Mesenteric fat pad (tissue), 1 donor: ENCODE measurements around the gene CWC22. TPM values are rescaled to one million over a fixed set of nuclear protein-coding genes. Genes with fewer than 3 reads are reported as not detected.
"Not testable (repeated sequence)": the region's sequence is repeated elsewhere in the genome, so short reads cannot be mapped to it uniquely, and the experiment has no call there.

Experiments used
- DNase-seq: peaks from one replicate; pipeline ENCODE4 v3.0.0-alpha.2; 2020; ENCODE audit warnings: low spot score
- total RNA-seq: library from RNA; stranded (reverse); fragmentation: NEBNext Ultra II Directional; extraction: Animal tissue kit (Norgen Biotek cat#: 25700); gene quantifications from one replicate; pipeline ENCODE4 v1.2.1, GENCODE V29; 2021
- donor health status: DM: yes; HTN: yes; CAD: no.

The CWC22 gene
- total RNA-seq, 1 donor from 2014 or later, result 16.6 TPM

DNA sequence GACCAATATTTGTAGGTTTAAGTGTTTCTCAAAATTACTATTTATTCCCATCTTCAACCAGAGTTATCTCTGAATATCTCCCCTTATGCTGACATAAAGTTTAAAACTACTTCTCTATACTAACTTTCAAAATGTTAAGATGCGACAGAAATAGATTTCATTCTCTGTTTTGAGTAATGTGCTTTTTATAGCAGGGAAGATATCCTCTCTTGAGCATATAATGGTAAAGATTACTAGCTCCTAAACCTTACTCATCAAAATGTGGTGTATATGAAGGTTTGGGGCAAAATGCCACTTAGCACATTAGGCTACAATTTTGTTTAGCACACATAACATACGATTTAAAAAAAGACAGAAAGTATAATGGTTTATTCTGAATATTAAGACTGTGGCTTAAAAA lies 54.4 kb downstream of the CWC22 start:
- DNase-seq, result no peak

DNA sequence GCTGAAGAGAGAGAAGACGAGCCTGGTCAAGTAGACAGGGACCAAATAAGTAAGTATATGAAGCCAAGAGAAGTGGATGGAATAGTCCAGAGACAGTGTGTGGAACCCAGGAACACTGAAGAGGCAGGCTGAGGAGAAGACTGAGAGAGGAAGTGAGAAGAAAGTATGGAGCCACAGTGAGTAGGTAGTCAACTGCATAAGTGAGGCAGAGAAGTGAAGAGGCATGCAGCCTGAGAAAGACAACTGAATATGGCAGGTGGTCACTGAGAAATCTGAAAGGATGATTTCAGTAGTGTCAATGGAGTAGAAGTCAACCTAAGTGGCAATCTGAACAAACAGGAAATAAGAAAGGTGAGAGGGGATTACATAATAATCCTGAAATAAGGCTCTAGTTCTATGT lies 55.4 kb downstream of the CWC22 start:
- no peak for DNase-seq

DNA sequence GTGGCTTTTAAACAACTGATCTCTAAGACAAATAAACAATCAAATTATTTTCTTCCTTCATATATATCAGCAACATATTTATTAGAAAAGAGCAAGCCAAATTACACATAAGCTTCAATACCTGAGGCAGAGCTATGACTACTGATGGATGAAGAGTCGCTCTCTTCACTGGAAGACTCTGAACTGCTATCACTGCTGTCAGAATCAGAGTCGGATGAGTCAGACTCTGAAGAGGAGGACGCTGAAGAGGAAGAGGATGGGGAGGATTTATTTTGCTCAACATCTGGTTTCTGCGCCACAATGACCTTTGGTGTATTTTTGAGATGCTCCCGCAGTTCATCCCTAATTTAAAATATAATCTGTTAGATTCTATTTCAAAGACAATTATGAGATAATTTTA lies 56.7 kb downstream of the CWC22 start:
- DNase-seq, result no peak

DNA sequence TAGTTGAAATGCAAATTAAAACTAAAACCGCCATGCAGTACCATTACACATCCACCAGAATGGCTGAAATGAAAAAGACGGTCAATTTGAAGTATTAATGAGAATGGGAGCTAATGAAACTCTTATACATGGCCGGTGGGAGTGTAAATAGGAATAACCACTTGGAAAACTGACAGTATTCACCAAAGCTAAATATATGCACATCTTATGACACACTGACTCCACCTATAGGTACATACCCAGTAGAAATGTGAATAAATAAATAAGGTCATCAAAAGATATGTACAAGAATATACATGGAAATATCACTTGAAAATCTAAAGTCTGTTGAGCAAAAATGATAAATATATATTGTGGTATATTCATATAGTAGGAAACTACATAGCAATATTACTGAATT lies 57.7 kb downstream of the CWC22 start:
- DNase-seq, result no peak

GRCh38 chr2:179948058-179948457 lies 59.0 kb downstream of the CWC22 start:
- no peak for DNase-seq

GRCh38 chr2:179946810-179947615 lies 60.1 kb downstream of the CWC22 start:
- DNase-seq, result no peak

DNA sequence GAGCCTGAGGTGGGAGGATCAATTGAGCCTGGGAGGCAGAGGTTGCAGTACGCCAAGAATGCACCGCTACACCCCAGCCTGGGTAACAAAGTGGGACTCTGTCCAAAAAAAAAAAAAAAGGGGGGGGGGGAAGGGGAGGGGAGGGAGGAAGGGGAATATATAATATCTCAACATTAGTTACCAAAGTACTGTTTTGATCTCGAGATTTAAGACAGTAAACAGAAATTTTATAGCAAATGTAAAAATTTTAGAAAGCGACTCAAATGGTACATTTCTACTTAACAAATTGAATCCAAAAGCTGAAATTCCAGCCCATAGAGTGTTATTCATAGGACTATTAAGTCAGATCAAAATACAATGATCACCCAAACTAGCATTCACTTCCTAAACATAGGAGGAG lies 60.8 kb downstream of the CWC22 start:
- DNase-seq, result no peak

DNA sequence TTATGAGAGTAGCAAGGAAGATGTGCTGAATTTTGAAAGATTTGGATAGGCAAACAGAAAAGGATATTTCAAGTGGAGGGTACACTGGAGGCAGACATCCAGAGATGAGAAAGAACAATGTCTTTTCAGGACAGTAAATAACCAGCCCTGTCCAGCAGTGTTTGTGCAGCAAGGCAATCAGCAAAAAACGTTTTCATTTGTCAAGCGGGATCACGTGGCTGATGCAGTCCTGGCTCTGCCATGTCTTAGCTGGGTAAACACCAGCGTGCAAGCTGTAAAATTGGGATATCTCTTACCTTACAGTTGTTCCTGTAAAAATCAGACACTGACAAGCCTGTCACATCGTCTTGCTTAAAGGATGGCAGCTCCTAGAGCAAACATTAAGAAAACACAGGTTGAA lies 67.8 kb downstream of the CWC22 start:
- DNase-seq, result no peak

DNA sequence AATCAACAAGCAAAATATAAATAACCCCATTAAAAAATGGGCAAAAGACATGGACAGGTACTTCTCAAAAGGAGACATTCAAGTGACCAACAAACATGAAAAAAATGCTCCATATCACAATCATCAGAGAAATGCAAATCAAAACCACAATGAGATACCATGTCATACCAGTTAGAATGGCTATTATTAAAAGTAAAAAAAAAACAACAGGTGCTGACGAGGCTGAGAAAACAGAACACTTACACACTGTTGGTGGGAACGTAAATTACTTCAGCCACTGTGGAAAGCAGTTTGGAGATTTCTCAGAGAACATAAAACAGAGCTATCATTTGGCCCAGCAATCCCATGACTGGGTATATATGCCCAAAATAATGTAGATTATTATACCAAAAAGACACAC lies 69.1 kb downstream of the CWC22 start:
- DNase-seq, result no peak

GRCh38 chr2:179936654-179937053 lies 70.4 kb downstream of the CWC22 start:
- no peak for DNase-seq

GRCh38 chr2:179936141-179936540 lies 71.0 kb downstream of the CWC22 start:
- DNase-seq, result no peak

GRCh38 chr2:179932786-179933185 lies 74.3 kb downstream of the CWC22 start:
- DNase-seq, result no peak

GRCh38 chr2:179931502-179931901 lies 75.6 kb downstream of the CWC22 start:
- DNase-seq, result no peak

GRCh38 chr2:179929997-179930396 lies 77.1 kb downstream of the CWC22 start:
- DNase-seq, result not testable (repeated sequence)

DNA sequence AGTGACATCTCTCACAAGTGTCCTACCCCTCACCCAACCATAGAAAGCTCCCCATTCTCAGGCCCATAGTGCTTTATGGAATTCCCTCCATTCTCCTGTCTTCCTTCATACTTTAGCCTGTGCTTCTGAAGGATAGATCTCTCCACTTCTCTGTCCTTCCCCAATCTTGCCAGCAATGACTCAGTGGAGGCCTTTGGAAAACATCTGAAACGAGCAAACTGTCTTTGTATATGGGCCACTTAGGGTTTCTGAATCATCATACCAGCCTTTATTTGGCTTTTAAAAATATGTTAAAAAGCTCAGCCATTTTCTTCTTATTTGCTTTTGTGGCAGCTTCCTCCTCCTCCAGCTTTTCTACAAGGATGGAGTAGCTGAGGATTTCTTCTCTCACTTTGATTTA lies 80.1 kb downstream of the CWC22 start:
- no peak for DNase-seq

- DNase-seq, result no peak
These were observed 81.4 kb downstream of the CWC22 start for GRCh38 chr2:179925713-179926112.

GRCh38 chr2:179917272-179917671 lies 89.8 kb downstream of the CWC22 start:
- DNase-seq, result no peak

DNA sequence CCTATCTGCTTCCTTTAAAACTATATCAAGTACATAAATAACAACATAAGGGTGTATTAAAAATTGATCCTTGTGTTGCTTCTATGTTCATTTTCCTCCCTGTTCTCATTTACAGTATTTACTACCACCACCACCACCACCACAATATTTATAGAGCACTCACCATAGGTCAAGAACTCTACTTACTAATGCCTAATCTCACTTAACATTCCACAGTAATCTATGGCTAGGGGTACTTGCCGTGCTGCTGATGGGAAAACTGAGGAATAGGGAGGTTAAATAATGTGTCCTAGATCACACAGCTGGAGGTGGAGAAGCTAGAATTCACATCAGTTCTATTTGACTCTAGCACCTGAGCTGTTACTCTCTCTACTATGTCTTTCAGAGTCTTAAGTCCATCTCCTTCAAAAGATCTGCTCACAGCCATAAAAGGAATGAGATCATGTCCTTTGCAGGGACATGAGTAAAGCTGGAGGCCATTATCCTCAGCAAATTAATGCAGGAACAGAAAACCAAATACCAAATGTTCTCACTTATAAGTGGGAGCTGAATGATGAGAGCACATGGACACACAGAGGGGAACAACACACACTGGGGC lies 91.6 kb downstream of the CWC22 start:
- DNase-seq, result no peak

DNA sequence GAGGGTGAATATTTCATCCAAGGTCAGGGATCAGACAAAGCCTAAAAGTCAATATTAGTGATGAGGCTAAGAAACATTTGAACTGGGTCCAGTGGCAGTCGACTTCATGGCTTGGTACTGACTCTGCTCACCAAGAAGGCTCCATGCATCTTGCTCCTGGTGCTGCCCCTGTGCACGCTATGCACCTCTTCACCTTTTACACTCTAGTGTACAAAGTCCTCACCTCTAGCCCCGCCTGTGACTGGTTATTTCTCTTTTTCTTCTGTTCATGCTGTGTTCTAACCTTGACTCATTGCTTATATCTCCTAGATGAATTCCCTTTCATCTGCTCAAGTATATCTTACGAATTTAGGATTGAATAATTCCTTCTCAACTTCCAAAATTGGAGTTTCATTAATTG lies 93.3 kb downstream of the CWC22 start:
- DNase-seq, result no peak

DNA sequence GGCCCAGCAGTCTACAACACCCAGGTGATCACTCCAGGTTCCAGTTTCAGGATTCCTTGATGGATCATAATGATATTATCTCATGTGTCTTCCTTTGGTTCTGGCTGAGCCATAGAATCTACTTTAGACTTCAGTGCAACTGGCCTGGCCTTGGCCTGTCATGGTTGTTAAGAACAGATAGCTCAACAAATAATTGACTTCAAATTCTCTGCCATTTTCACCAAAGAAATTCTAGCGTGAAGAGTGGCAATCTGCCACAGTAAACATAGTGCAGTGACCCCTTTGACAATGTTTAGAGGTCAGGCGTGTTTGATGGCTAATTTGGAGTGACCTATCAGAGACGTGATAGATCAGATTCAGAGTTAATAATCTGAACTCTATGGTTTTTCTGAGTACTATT lies 95.5 kb downstream of the CWC22 start:
- DNase-seq, result no peak

DNA sequence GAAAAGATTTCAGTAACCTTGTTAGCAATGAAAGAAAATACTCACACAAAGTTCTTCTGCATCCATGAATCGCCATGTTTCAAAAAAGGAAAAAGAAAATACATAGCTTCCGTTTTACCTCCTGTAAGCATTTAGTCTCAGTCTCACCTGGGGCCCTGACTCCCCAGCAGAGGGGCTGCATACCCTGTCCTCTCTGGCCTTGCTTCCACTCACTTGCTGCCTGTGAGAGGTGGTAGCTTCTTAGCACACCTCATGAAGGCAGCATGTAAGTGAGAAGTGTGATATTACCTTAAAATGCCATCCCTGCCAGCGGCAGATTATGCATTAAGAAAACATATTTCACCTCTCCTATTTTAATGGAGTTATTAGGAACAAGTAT lies 96.4 kb downstream of the CWC22 start:
- no peak for DNase-seq

GRCh38 chr2:179909845-179910734 lies 97.0 kb downstream of the CWC22 start:
- DNase-seq, result no peak
